Choroid plexus epithelial cell (primary cell): Measurements from ENCODE around the gene ACAD9.

ENCODE experiments used
- DNase-seq: peaks from one replicate; pipeline ENCODE4 v3.0.0-alpha.2; 2010; ENCODE audit warnings: low read depth
- H3K4me3 ChIP-seq: 2 replicates; pipeline ENCODE4 v1.5.1; 2011; ENCODE audit warnings: low read depth, mild to moderate bottlenecking, control low read depth, low read length, moderate library complexity
- TF ChIP-seq, protein P1 (sequence below): conservative IDR thresholded peaks from 2 replicates; pipeline ENCODE4 v1.5.1; 2011; ENCODE audit warnings: low read depth, mild to moderate bottlenecking, control low read depth, inconsistent platforms, low read length, moderate library complexity

Gene ACAD9

DNA sequence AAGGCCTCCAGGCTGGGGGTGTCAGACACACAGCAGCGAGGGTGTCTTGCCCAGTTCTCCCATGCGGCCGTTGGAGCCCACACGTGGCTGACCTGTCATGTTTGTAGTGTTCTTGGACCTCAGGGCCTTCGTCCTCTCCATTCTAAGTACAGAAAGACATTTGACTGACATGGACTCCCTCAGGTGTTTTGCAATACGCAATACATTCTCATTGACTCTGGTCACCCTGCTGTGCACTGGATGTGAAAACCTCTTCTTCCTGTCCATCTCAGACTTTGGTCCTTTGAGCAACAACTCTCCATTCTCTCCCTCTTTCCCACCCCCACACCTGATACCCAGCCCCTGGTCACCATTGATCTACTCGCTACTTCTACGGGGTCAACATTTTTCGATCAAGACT, 28.9 kb upstream of the ACAD9 start:
- no peak overlapping the region for H3K4me3 ChIP-seq
- DNase-seq: no peak
- TF ChIP-seq, protein P1, sequence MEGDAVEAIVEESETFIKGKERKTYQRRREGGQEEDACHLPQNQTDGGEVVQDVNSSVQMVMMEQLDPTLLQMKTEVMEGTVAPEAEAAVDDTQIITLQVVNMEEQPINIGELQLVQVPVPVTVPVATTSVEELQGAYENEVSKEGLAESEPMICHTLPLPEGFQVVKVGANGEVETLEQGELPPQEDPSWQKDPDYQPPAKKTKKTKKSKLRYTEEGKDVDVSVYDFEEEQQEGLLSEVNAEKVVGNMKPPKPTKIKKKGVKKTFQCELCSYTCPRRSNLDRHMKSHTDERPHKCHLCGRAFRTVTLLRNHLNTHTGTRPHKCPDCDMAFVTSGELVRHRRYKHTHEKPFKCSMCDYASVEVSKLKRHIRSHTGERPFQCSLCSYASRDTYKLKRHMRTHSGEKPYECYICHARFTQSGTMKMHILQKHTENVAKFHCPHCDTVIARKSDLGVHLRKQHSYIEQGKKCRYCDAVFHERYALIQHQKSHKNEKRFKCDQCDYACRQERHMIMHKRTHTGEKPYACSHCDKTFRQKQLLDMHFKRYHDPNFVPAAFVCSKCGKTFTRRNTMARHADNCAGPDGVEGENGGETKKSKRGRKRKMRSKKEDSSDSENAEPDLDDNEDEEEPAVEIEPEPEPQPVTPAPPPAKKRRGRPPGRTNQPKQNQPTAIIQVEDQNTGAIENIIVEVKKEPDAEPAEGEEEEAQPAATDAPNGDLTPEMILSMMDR: no peak

- H3K4me3 ChIP-seq: no peak overlapping the region
- TF ChIP-seq, protein P1: no peak
- DNase-seq: no peak
Measured at GRCh38 chr3:128851601-128852000, 27.8 kb upstream of the ACAD9 start.

GRCh38 chr3:128853826-128854225, 25.6 kb upstream of the ACAD9 start:
- no peak overlapping the region for H3K4me3 ChIP-seq
- TF ChIP-seq, protein P1: no peak
- no peak for DNase-seq

DNA sequence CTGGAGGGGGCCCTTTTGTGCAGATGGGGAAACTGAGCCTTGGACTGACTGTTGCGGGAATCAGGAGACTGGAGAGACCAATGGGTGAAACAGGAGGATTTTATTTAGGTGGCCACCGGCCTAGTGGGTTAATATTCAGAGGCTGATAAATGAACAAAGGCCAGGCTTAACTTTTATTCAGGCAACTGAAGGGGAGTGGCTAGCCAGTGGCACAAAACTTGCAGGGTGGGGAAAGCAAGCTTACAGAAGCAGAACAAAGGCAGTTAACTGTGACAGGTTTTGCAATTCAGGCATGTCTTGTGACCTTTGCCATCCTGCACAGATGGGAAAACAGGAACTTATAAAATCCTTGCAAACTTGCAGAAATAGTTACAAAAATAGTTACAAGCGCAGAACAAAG, 24.9 kb upstream of the ACAD9 start:
- TF ChIP-seq, protein P1: no peak
- DNase-seq: no peak
- no peak overlapping the region for H3K4me3 ChIP-seq

- no peak for DNase-seq
- H3K4me3 ChIP-seq: no peak overlapping the region
- TF ChIP-seq, protein P1: no peak
Measured at GRCh38 chr3:128855569-128855968, 23.9 kb upstream of the ACAD9 start.

GRCh38 chr3:128858167-128858566, 21.3 kb upstream of the ACAD9 start:
- TF ChIP-seq, protein P1: no peak
- H3K4me3 ChIP-seq: no peak overlapping the region
- no peak for DNase-seq

DNA sequence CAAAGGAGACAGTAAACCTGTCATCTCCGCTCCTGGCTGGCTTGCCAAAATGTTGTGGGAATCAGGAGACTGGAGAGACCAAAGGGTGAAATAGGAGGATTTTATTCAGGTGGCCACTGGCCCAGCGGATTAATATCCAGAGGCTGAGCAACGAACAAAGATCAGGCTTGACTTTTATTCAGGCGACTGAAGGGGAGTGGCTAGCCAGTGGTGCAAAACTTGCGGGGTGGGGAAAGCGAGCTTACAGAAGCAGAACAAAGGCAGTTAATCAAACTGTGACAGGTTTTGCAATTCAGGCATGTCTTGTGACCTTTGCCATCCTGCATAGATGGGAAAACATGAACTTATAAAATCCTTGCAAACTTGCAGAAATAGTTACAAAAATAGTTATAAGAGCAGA, 19.8 kb upstream of the ACAD9 start:
- peak; percentile 13 for DNase-seq
- TF ChIP-seq, protein P1: no peak
- H3K4me3 ChIP-seq: no peak overlapping the region
